ENCODE measurements around the gene ZBTB2.

Gene ZBTB2

DNA sequence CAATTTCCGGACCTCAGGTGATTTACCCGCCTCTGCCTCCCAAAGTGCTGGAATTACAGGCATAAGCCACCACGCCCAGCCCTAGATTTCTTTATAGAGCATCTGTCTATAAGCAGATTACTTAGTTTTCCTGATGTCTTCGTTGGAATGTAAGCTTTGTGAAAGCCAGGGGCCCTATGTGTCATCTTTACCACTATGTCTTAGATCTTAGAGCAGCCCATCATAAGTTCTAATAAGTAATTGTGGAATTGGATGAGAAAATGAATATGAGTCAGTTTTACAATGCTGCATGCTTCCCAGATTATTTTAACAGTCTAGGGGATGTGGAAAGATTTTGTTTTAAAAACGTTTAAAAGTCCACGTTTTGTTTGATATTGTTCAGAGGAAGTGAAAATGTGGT lies 9.1 kb upstream of the ZBTB2 start:
- TF ChIP-seq, protein P1, sequence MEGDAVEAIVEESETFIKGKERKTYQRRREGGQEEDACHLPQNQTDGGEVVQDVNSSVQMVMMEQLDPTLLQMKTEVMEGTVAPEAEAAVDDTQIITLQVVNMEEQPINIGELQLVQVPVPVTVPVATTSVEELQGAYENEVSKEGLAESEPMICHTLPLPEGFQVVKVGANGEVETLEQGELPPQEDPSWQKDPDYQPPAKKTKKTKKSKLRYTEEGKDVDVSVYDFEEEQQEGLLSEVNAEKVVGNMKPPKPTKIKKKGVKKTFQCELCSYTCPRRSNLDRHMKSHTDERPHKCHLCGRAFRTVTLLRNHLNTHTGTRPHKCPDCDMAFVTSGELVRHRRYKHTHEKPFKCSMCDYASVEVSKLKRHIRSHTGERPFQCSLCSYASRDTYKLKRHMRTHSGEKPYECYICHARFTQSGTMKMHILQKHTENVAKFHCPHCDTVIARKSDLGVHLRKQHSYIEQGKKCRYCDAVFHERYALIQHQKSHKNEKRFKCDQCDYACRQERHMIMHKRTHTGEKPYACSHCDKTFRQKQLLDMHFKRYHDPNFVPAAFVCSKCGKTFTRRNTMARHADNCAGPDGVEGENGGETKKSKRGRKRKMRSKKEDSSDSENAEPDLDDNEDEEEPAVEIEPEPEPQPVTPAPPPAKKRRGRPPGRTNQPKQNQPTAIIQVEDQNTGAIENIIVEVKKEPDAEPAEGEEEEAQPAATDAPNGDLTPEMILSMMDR (IDR thresholded peaks at IDR 0.05; ENCODE audit: insufficient read depth, low read length, poor library complexity, severe bottlenecking): no peak
- H3K4me3 ChIP-seq (replicated peaks; ENCODE audit: low read depth, low read length): no peak overlapping the region
- DNase-seq (ENCODE audit: extremely low read depth, insufficient read length): no peak
- no peaks in the 10 kb centered on the region for H3K27me3 ChIP-seq (replicated peaks; ENCODE audit: control insufficient read depth, insufficient read depth, low read length)
- H3K36me3 ChIP-seq (ENCODE audit: control insufficient read depth, insufficient read depth, low read length): peaks cover 5% of the 10 kb centered on the region; the same call in 1 of the 2 replicates

DNA sequence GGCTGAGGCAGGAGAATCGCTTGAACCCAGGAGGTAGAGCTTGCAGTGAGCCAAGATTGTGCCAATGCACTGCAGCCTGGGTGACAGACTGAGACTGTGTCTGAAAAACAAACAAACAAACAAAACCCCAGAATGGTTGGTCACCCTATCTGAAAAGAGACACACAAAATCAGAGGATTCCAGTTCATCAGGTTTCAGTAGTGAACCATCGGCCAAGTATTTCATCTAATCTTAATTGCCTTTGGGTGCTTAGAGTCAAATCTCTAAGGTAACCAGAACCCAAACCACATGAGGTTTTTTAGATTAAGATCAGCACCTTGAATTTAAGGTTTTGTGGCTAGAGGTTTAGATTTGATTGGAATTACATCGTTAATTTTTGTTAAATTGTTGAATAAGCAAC lies 8.3 kb upstream of the ZBTB2 start:
- H3K27me3 ChIP-seq (replicated peaks; ENCODE audit: control insufficient read depth, insufficient read depth, low read length): no peaks in the 10 kb centered on the region
- peaks cover 5% of the 10 kb centered on the region; the same call in 1 of the 2 replicates for H3K36me3 ChIP-seq (ENCODE audit: control insufficient read depth, insufficient read depth, low read length)
- DNase-seq (ENCODE audit: extremely low read depth, insufficient read length): no peak
- no peak overlapping the region for H3K4me3 ChIP-seq (replicated peaks; ENCODE audit: low read depth, low read length)
- TF ChIP-seq, protein P1 (IDR thresholded peaks at IDR 0.05; ENCODE audit: insufficient read depth, low read length, poor library complexity, severe bottlenecking): no peak

DNA sequence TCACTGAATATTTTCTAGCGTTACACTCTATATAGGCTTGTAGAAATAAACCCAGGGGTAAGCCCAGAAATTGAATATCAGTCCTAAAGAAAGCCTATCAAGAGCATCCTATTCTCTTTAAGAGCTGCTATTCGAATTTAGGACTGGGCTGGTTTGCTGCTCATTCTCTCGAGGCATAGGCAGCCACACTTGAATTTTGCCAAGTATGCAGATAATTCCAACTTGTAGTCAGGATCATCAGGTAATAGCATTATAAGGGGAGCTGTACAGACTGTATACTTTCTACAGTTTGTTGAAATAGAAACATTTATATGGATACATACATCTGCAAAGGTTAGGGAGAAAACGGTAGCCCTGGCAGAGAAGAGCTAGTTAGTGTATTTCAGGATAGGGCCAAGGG lies 2.1 kb upstream of the ZBTB2 start:
- peak overlapping the region; percentile 88 for H3K4me3 ChIP-seq (replicated peaks; ENCODE audit: low read depth, low read length)
- DNase-seq (ENCODE audit: extremely low read depth, insufficient read length): no peak

DNA sequence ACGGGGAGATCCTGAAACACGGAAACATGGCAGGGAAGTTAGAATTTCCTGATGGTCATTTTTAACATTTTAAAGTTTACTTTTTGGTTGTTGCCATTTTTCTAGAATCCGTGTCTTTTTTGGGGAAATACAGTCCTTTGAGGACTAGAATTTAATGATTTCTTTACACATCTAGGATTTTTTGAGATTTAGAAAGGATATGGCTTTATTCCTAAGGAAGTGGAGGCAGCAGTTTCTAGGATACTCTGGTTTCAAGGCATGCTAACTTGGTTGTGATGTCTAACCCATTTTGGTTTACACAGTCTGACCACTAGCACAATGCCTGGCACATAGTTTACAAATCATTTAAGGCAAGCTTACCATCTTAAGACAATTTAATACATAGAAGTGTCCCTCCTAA lies 1.1 kb upstream of the ZBTB2 start:
- DNase-seq (ENCODE audit: extremely low read depth, insufficient read length): no peak
- TF ChIP-seq, protein P1 (IDR thresholded peaks at IDR 0.05; ENCODE audit: insufficient read depth, low read length, poor library complexity, severe bottlenecking): no peak
- Histone ChIP-seq H3K27me3 (replicated peaks; ENCODE audit: control insufficient read depth, insufficient read depth, low read length) (no peaks in the 10 kb centered on the region), H3K36me3 (ENCODE audit: control insufficient read depth, insufficient read depth, low read length) (no peaks in the 10 kb centered on the region), H3K4me3 (replicated peaks; ENCODE audit: low read depth, low read length) (peak overlapping the region; percentile 88)

More for the DNA sequence above, 2.1 kb upstream of the ZBTB2 start:
- Histone ChIP-seq H3K27me3 (replicated peaks; ENCODE audit: control insufficient read depth, insufficient read depth, low read length) (no peaks in the 10 kb centered on the region), H3K36me3 (ENCODE audit: control insufficient read depth, insufficient read depth, low read length) (peaks cover 1% of the 10 kb centered on the region; the same call in 1 of the 2 replicates)
- TF ChIP-seq, protein P1 (IDR thresholded peaks at IDR 0.05; ENCODE audit: insufficient read depth, low read length, poor library complexity, severe bottlenecking): no peak

DNA sequence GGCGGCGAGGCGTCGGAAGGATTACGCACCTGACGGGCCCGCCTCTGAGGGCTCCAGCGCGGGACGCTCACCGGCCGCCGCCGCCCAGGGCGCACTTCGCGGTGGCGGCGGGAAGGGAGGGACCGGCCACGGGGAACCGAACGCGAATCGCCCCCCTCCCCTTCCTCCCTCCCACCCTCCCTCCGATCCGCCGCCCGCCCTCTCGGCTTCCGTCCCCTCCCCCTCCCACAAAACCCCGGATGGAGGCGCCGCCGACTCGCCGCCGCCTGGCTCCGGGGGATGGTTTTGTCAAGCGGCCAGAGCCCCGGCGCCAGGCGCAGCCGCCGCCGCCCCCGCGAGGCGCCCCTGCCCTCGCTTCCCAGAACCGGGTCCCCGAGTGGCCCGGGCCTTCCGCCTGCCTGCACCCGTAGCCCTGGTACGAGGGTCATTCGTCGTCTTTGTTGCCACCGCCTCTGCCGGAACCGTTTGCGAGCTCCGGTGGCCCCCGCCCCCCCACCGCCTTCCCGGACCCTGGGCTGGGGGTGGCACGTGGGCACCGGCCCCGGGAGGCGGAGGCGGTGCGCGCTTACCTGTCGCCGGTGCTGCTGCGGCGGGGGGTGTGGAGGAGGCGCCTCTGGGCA lies 398 bp downstream of the ZBTB2 start:
- H3K27me3 ChIP-seq (replicated peaks; ENCODE audit: control insufficient read depth, insufficient read depth, low read length): no peaks in the 10 kb centered on the region
- DNase-seq (ENCODE audit: extremely low read depth, insufficient read length): no peak
- peak overlapping the region; percentile 88 for H3K4me3 ChIP-seq (replicated peaks; ENCODE audit: low read depth, low read length)
- TF ChIP-seq, protein P1 (IDR thresholded peaks at IDR 0.05; ENCODE audit: insufficient read depth, low read length, poor library complexity, severe bottlenecking): no peak
- H3K36me3 ChIP-seq (ENCODE audit: control insufficient read depth, insufficient read depth, low read length): no peaks in the 10 kb centered on the region; the same call in none of the 2 replicates

All from GM06990 (cell line).